Mesenchymal stem cell (in vitro differentiated cells and primary cell): ENCODE data around the gene FCER2.

ENCODE experiments used
- DNase-seq: peaks from one replicate; pipeline ENCODE4 v3.0.0-alpha.2; 2013
- H2AFZ ChIP-seq: one replicate; pipeline ENCODE4 v1.6.1; 2013; ENCODE audit warnings: low read depth, mild to moderate bottlenecking, control low read depth, inconsistent platforms, low read length, moderate library complexity
- H2AK5ac ChIP-seq: 2 replicates; pipeline ENCODE4 v1.6.1; 2013; ENCODE audit warnings: low read length, moderate library complexity, mild to moderate bottlenecking, inconsistent platforms; ENCODE audit not compliant: severe bottlenecking
- H2BK120ac ChIP-seq: one replicate; pipeline ENCODE4 v1.6.1; 2013; ENCODE audit warnings: low read depth, mild to moderate bottlenecking, inconsistent platforms, low read length, moderate library complexity
- H2BK12ac ChIP-seq, 2 experiments: one replicate each; pipeline ENCODE4 v1.6.1; 2013; ENCODE audit warnings: inconsistent platforms in 2 of 2, low read length in 2 of 2, mild to moderate bottlenecking in 2 of 2, moderate library complexity in 2 of 2, control low read depth in 1 of 2
- H2BK15ac ChIP-seq: one replicate; pipeline ENCODE4 v1.6.1; 2013; ENCODE audit warnings: mild to moderate bottlenecking, low read depth, inconsistent platforms; ENCODE audit not compliant: poor library complexity, severe bottlenecking
- H2BK5ac ChIP-seq: 2 replicates; pipeline ENCODE4 v1.6.1; 2013; ENCODE audit warnings: low read depth, mild to moderate bottlenecking, low read length, control low read depth, inconsistent platforms; ENCODE audit not compliant: poor library complexity, severe bottlenecking
- H3K14ac ChIP-seq, 2 experiments: one replicate each; pipeline ENCODE4 v1.6.1; 2013; ENCODE audit warnings: inconsistent platforms in 2 of 2, low read length in 2 of 2, control low read depth in 1 of 2, mild to moderate bottlenecking in 1 of 2, moderate library complexity in 1 of 2
- H3K18ac ChIP-seq, 2 experiments: one replicate each; pipeline ENCODE4 v1.6.1; 2013; ENCODE audit warnings: inconsistent platforms in 2 of 2, low read length in 2 of 2, control low read depth in 1 of 2, low read depth in 1 of 2, mild to moderate bottlenecking in 1 of 2
- H3K23ac ChIP-seq, 2 experiments: one replicate each; pipeline ENCODE4 v1.6.1; 2013; ENCODE audit warnings: inconsistent platforms in 2 of 2, low read length in 2 of 2, mild to moderate bottlenecking in 2 of 2, moderate library complexity in 2 of 2, control low read depth in 1 of 2
- H3K27ac ChIP-seq: 2 replicates; pipeline ENCODE4 v1.5.1; 2013; ENCODE audit warnings: mild to moderate bottlenecking, moderate library complexity, low read length, control low read depth, inconsistent platforms; ENCODE audit not compliant: poor library complexity, severe bottlenecking
- H3K27me3 ChIP-seq, 2 experiments: 2 replicates each; pipeline versions ENCODE4 v1.6.1 to v1.7.0; 2013; ENCODE audit warnings: low read length in 2 of 2, mild to moderate bottlenecking in 2 of 2, moderate library complexity in 2 of 2, control low read depth in 1 of 2, inconsistent platforms in 1 of 2; ENCODE audit not compliant: control insufficient read depth in 1 of 2, insufficient read depth in 1 of 2
- H3K36me3 ChIP-seq, 2 experiments: 2 replicates each; pipeline versions ENCODE4 v1.6.1 to v1.7.0; 2013; ENCODE audit warnings: low read length in 2 of 2, control low read depth in 1 of 2, inconsistent platforms in 1 of 2, low read depth in 1 of 2, mild to moderate bottlenecking in 1 of 2; ENCODE audit not compliant: insufficient read depth in 2 of 2, control insufficient read depth in 1 of 2
- H3K4ac ChIP-seq, 2 experiments: one replicate each; pipeline ENCODE4 v1.6.1; 2013; ENCODE audit warnings: inconsistent platforms in 2 of 2, low read length in 2 of 2, mild to moderate bottlenecking in 2 of 2, moderate library complexity in 2 of 2, control low read depth in 1 of 2, low read depth in 1 of 2
- H3K4me1 ChIP-seq: 2 replicates; pipeline ENCODE4 v1.6.1; 2013; ENCODE audit warnings: low read depth, low read length, control low read depth; ENCODE audit not compliant: control insufficient read depth, insufficient read depth
- H3K4me2 ChIP-seq: 2 replicates; pipeline ENCODE4 v1.6.1; 2013; ENCODE audit warnings: low read length, mild to moderate bottlenecking, inconsistent platforms; ENCODE audit not compliant: poor library complexity, severe bottlenecking
- H3K4me3 ChIP-seq, 2 experiments: 2 replicates each; pipeline versions ENCODE4 v1.5.1 to v1.7.0; 2013; ENCODE audit warnings: low read length in 2 of 2, mild to moderate bottlenecking in 2 of 2, control low read depth in 1 of 2, low read depth in 1 of 2; ENCODE audit not compliant: insufficient read depth in 1 of 2
- H3K79me1 ChIP-seq: replicated peaks from 2 replicates; pipeline ENCODE4 v1.6.1; 2013; ENCODE audit warnings: mild to moderate bottlenecking, control low read depth, low read length, inconsistent platforms; ENCODE audit not compliant: poor library complexity, severe bottlenecking
- H3K9ac ChIP-seq: 2 replicates; pipeline ENCODE4 v1.7.0; 2013; ENCODE audit warnings: mild to moderate bottlenecking, low read length, moderate library complexity
- H3K9me3 ChIP-seq: 2 replicates; pipeline ENCODE4 v1.7.0; 2013; ENCODE audit warnings: mild to moderate bottlenecking, low read length; ENCODE audit not compliant: control insufficient read depth
- H4K8ac ChIP-seq: one replicate; pipeline ENCODE4 v1.6.1; 2013; ENCODE audit warnings: inconsistent platforms, mild to moderate bottlenecking, low read length, moderate library complexity
- H4K91ac ChIP-seq: one replicate; pipeline ENCODE4 v1.6.1; 2013; ENCODE audit warnings: mild to moderate bottlenecking, low read length, inconsistent platforms
- WGBS: methylation state at CpG from one replicate; pipeline ENCODE4 v1.1.7; 2013; ENCODE audit warnings: mixed read lengths; 5-methylcytosine and 5-hydroxymethylcytosine counted together

FCER2 gene

GRCh38 chr19:7720351-7720750, 18.4 kb upstream of the FCER2 start:
- H3K14ac ChIP-seq: no peak overlapping the region
- no peak overlapping the region for H3K4me2 ChIP-seq
- no peak overlapping the region for H3K9ac ChIP-seq
- H4K8ac ChIP-seq: no peak overlapping the region
- H2AFZ ChIP-seq: no peak overlapping the region
- no peak overlapping the region for H3K27ac ChIP-seq
- no peak overlapping the region for H3K23ac ChIP-seq
- H3K27me3 ChIP-seq: peaks cover 0 to 40% of the 10 kb centered on the region in 2 experiments
- no peak overlapping the region for H3K4ac ChIP-seq
- no peaks in the 10 kb centered on the region for H3K79me1 ChIP-seq
- H2BK5ac ChIP-seq: no peak overlapping the region
- DNase-seq: no peak
- no peaks in the 10 kb centered on the region for H3K36me3 ChIP-seq
- H3K9me3 ChIP-seq: peaks cover 2% of the 10 kb centered on the region
- no peak overlapping the region for H2BK15ac ChIP-seq
- H4K91ac ChIP-seq: no peak overlapping the region
- H3K4me3 ChIP-seq: no peak overlapping the region
- no peak overlapping the region for H2BK12ac ChIP-seq
- H3K4me1 ChIP-seq: no peaks in the 10 kb centered on the region
- no peak overlapping the region for H2AK5ac ChIP-seq
- WGBS: 78% methylated on average over 5 of the region's 6 CpGs
- no peak overlapping the region for H2BK120ac ChIP-seq
- H3K18ac ChIP-seq: no peak overlapping the region

GRCh38 chr19:7718668-7719067, 16.7 kb upstream of the FCER2 start:
- H4K8ac ChIP-seq: no peak overlapping the region
- no peak overlapping the region for H3K9ac ChIP-seq
- no peak overlapping the region for H3K23ac ChIP-seq
- peaks cover 2% of the 10 kb centered on the region for H3K9me3 ChIP-seq
- no peak overlapping the region for H3K14ac ChIP-seq
- H2BK5ac ChIP-seq: no peak overlapping the region
- H3K18ac ChIP-seq: no peak overlapping the region
- no peak overlapping the region for H2BK120ac ChIP-seq
- no peak overlapping the region for H3K4ac ChIP-seq
- H3K36me3 ChIP-seq: no peaks in the 10 kb centered on the region
- H3K27me3 ChIP-seq: peaks cover 0 to 25% of the 10 kb centered on the region in 2 experiments
- H2AK5ac ChIP-seq: no peak overlapping the region
- no peak for DNase-seq
- H3K27ac ChIP-seq: no peak overlapping the region
- no peak overlapping the region for H2BK12ac ChIP-seq
- H3K79me1 ChIP-seq: no peaks in the 10 kb centered on the region
- no peak overlapping the region for H2BK15ac ChIP-seq
- H3K4me2 ChIP-seq: no peak overlapping the region
- no peak overlapping the region for H2AFZ ChIP-seq
- no peaks in the 10 kb centered on the region for H3K4me1 ChIP-seq
- 71% methylated on average over 8 of the region's 8 CpGs for WGBS
- no peak overlapping the region for H4K91ac ChIP-seq
- H3K4me3 ChIP-seq: no peak overlapping the region

- Histone ChIP-seq H2BK12ac (no peak overlapping the region), H3K14ac (no peak overlapping the region), H3K4me2 (no peak overlapping the region), H3K79me1 (no peaks in the 10 kb centered on the region), H3K9me3 (peaks cover 2% of the 10 kb centered on the region), H3K27ac (no peak overlapping the region), H2AFZ (no peak overlapping the region), H2BK120ac (no peak overlapping the region), H3K4ac (no peak overlapping the region), H3K4me1 (no peaks in the 10 kb centered on the region), H2BK5ac (no peak overlapping the region), H3K9ac (no peak overlapping the region), H3K4me3 (no peak overlapping the region), H2BK15ac (no peak overlapping the region), H4K8ac (no peak overlapping the region), H3K36me3 (no peaks in the 10 kb centered on the region), H3K18ac (no peak overlapping the region), H2AK5ac (no peak overlapping the region), H4K91ac (no peak overlapping the region), H3K23ac (no peak overlapping the region), H3K27me3 (peaks cover 0 to 12% of the 10 kb centered on the region in 2 experiments)
- WGBS: 50% methylated on average over 1 of the region's 1 CpG
- DNase-seq: no peak
These were observed 14.8 kb upstream of the FCER2 start for GRCh38 chr19:7716762-7717161.

GRCh38 chr19:7715671-7716070, 13.7 kb upstream of the FCER2 start:
- WGBS: no CpG with 5 or more reads among the region's 1 CpG
- no peak overlapping the region for H3K18ac ChIP-seq
- H3K23ac ChIP-seq: no peak overlapping the region
- H3K27ac ChIP-seq: no peak overlapping the region
- H2BK120ac ChIP-seq: no peak overlapping the region
- no peak overlapping the region for H3K4ac ChIP-seq
- no peak overlapping the region for H2BK12ac ChIP-seq
- no peak overlapping the region for H3K9ac ChIP-seq
- no peak for DNase-seq
- H3K4me1 ChIP-seq: no peaks in the 10 kb centered on the region
- H3K14ac ChIP-seq: no peak overlapping the region
- H3K4me3 ChIP-seq: no peak overlapping the region
- no peak overlapping the region for H4K8ac ChIP-seq
- peaks cover 2% of the 10 kb centered on the region for H3K9me3 ChIP-seq
- H4K91ac ChIP-seq: no peak overlapping the region
- no peak overlapping the region for H2AFZ ChIP-seq
- no peak overlapping the region for H2BK5ac ChIP-seq
- H3K36me3 ChIP-seq: no peaks in the 10 kb centered on the region
- peaks cover 0 to 12% of the 10 kb centered on the region in 2 experiments for H3K27me3 ChIP-seq
- H3K4me2 ChIP-seq: no peak overlapping the region
- H3K79me1 ChIP-seq: no peaks in the 10 kb centered on the region
- H2BK15ac ChIP-seq: no peak overlapping the region
- no peak overlapping the region for H2AK5ac ChIP-seq
